Medulla oblongata (tissue), 1 donor: ENCODE results near the gene POLDIP2.

ENCODE experiments used
- DNase-seq: peaks from one replicate; pipeline ENCODE4 v3.0.0-alpha.2; 2015; ENCODE audit errors: extremely low spot score

Gene POLDIP2, protein sequence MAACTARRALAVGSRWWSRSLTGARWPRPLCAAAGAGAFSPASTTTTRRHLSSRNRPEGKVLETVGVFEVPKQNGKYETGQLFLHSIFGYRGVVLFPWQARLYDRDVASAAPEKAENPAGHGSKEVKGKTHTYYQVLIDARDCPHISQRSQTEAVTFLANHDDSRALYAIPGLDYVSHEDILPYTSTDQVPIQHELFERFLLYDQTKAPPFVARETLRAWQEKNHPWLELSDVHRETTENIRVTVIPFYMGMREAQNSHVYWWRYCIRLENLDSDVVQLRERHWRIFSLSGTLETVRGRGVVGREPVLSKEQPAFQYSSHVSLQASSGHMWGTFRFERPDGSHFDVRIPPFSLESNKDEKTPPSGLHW

DNA sequence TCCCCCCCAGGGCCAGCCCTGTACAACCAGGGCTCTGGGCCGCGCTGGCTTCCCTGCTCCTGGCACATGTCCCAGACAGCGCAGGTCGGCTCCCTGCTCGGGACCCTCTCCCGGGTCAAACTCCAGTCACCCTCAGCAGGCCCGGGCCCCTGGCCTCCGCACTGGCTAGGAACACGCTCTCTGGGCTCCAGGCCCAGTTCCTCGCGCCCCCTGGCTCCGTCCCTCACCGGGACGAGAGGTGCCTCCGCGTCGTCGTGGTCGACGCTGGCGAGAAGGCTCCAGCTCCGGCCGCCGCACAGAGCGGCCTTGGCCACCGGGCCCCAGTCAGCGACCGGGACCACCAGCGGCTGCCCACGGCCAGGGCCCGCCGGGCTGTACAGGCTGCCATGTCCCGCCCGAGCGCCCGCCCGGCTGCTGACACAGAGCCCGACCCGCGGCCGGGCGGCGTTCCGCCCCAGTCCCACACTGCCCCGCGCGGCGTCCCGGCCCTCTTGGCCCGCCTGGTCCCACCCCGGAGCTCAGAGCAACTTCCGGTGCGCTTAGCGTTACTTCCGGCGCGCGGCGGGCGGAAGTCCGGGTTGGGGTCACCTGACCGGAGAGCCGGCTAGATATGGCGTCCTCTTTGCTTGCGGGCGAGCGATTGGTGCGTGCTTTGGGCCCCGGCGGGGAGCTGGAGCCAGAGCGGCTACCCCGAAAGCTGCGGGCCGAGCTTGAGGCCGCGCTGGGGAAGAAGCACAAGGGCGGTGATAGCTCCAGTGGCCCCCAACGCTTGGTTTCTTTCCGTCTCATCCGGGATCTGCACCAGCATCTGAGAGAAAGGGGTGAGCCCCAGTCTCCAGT is at the start of gene POLDIP2:
Gene POLDIP2 (minus strand): TSS at position 467 of the 840 bp plus-strand sequence. CDS start 79 bp downstream, at position 388.
- DNase-seq, result peak; percentile 95

DNA sequence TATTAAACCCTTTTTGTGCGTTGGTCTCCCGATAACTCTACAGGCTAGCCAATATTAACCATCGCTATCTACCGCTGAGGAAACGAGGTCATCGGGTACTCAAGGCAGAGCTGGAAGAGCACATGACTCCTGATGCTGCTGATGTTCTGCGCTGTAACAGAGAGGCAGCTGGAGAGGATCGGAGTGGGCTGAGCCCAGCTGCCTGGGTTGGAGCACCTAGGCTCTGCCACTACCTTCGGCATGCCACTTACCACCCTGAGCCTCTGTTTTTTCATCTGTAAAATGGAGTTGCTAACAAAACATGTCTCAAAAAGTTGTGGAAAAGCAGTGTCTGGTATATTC is 49.1 kb upstream of the POLDIP2 start:
- peak; percentile 20 for DNase-seq

DNA sequence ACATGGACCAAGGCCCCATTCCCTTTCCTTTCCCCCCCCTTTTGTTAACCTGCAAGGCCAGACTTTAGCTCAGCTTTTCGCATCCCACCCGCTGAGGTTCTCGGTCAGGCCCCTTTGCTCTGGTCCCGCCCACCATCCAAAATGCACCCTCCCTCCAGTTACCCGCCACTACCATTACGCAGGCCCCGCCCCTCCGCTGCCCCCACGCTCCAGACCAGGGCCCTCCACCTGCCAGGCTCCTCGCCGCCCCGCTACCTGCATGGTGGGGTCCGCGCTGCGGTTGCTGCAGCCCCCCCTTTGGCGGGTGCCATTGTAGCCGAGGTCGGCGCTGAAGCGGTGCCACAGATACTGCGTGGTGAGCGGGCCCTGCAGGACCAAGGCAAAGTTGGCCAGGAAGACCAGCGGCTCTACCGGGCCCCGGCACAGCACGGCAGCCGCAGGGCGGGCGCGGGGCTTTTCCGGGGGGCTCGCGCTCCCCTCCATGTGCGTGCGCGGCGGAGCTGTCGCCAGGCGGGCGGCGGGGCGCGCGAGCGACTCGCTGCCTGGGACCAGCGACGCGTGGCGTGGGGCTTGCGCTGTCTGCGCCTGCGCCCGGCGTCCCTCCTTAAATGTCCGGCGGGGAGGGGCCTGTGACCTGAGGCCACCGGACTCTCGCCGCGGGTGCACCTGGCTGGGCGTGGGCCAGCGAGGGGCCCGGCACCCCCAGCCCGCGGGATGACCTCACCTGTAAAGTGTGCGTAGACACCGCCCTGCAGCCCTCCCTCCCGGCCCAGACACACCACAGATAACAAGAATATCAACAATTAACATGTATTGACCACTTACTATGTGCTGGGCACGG is 48.5 kb upstream of the POLDIP2 start, which contains the start of gene SLC46A1:
Gene SLC46A1 (minus strand): TSS at position 581 of the 841 bp plus-strand sequence. CDS start 98 bp downstream, at position 483.
- peak; percentile 53 for DNase-seq

DNA sequence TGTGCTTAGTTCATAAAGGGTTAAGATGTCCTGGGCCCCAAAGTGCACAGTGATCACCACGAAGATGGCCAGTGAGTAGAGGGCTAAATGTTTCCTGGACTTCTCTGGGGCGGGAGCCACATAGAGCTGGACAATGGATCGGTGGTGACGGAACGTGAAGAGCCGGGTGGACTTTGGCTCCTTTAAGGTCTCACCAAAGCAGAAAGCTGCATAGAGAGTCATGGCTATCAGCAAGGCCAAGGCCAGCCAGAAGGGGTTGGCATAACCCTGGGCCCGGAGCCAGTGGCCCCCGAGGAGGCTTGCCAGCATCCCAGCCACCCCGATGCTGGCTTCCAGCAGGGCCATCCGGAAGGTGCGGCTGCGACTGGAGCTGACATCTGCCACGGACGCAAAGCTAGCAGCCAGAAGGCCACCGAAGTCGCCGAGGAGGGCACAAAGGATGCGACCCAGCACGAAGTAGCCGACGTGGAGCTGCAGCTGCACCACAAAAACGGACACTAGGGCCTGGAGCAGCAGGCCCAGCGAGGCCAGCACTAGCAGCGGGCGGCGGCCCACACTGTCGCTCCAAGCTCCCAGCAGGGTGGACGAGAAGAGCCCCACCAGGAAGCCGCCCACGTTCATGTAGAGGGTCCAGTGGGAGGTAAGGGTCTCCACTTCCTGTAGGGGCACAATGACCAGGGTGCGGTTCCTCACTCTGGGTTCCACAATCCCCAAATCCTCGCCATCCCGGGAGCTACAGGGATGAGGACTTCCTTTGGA is 47.7 kb upstream of the POLDIP2 start:
- DNase-seq, result peak; percentile 15

DNA sequence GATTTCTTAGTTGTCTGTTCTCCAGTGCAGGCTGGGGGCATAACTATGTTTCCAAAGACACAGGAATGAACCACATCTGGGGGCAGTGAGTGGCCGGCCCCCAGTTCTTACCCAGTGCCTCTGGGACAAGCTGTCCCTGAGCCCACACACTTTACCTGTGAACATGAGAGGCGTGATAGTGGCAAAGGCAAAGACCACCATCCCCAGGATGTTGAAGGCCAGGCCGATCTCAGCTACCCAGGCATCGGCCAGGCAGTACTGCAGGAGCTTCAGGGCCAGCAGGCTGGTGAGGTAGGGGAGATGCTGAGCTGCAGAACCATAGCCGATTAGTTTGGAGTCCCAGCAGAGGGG is 47.1 kb upstream of the POLDIP2 start:
- DNase-seq, result no peak

DNA sequence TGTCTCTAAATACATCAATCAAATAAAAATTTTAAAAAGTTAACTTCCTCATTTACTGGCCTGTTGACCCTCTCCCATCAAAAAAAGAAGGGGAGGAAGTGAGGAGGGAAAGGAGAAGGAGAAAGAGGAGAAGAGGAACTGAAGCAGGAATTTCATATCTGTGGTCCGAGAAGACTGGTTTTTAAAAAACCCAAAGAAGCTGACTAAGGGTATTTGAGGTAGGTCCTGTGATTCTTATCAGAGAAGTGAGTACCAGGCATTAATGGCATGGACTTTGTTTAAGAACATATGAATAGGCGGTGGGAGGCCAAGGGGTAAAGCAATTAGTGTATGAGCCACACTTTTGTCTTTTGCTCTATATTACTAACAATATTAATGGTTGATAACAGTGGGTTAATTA is 46.7 kb upstream of the POLDIP2 start:
- peak; percentile 58 for DNase-seq

DNA sequence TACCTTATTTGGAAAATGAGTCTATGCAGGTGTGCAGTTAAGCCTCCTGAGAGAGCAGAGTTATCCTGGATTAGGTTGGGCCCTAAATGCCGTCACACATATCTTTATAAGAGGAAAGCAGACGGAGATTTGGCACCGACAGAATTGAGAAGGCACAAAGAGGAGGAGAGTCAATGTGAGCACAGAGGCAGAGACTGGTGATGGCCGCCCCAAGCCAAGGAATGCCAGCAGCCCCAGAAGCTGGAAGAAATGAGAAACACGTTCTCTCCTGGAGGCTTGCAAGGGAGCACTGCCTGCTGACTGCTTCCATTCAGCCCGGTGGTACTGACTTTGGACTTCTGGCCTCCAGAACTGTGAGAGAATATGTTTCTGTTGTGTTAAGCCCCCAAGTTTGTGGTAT is 45.5 kb upstream of the POLDIP2 start:
- DNase-seq, result no peak

DNA sequence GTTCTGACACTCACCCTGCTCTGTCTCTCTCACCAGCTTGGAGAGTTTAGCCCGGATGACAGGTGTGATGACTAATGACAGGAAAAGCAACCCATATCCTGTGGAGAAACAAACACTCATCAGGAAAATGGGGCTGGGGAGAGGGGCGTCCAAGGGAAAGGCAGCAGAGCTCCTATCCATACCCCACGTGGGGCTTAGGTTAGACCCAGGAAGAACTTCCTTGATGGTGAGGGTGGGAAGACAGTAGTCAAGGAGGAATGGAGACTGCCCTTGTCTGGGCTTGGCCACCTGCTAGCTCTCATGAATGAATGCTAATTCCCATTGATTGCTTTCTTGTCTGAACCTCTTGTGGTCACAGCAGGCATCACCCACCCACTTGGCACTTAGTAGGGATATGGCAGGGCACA is 44.9 kb upstream of the POLDIP2 start:
- DNase-seq, result no peak

DNA sequence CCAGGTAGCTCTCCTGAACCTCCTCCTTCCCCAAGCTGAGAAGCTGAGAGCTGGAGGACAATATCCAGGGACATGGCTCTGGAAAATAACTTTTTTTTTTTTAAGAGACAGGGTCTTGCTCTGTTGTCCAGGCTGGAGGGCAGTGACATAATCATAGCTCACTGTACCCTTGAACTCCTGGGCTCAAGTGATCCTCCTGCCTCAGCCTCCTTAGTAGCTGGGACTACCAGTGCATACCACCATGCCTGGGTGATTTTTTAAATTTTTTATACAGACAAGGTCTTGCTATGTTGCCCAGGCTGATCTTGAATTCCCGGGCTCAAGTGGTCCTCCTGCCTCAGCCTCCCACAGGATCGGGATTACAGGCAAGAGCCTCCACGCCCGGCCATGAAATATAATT is 42.5 kb upstream of the POLDIP2 start:
- no peak for DNase-seq

DNA sequence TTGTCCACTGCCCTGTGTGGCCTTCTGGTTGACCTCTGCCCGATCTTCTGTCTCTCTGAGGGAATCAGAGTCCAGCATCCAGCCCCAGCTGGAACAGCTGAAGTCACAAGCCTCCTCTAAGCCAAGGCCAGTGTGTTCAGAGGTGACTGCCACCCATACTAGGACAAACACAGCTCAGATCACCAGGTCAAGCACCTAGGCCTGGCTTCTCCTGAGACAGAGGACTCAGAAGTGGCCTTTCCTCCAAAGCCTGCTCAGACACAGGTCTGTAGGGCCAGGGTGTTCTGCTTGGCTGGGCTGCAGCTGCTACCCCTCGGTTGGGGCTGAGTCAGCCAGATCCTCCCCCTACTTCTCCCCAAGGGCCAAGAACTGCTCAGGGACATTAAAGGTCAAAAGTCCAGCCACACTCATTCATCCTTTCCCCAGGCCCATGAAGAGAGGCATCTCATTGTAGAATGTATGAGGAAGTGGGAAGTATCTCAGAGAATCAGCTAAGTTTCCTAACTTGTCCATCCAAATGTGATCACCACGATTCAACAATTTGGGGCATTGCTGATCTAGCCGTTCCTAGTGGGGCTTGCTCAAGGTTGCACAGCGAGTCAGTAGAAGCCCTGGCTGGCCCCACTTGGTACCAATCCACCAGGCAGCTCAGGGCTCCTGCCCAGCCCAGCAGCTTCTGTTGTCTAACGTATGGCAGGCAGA is 41.1 kb upstream of the POLDIP2 start:
- no peak for DNase-seq

DNA sequence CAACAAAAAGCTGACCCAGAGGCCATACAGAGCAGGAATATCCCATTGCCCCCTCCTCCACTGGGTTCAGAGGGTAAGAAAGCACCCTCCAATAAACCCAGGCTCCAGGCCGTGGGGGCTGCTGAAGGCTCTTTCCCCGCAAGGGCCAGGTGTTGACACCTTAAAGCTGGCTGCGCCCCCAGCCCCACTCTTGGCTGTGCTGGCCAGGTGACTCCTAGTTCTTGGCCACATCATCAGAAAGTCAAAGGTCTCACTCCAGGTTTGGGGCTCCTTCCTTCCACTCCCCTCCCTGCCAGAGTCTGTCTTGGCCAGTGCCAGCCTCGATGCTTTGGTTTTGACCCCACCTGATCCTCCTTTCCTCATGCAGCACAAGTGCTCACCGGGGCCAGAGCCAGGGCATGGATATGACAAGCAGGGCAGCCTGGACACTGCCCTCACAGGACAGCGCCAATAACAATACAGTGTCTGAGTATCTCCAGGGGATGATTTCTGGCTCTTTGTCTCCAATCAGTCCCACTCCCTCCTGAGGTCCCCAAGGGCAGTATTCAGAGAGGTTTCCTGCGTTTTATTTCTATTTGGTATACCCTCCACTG is 40.5 kb upstream of the POLDIP2 start:
- DNase-seq, result no peak

DNA sequence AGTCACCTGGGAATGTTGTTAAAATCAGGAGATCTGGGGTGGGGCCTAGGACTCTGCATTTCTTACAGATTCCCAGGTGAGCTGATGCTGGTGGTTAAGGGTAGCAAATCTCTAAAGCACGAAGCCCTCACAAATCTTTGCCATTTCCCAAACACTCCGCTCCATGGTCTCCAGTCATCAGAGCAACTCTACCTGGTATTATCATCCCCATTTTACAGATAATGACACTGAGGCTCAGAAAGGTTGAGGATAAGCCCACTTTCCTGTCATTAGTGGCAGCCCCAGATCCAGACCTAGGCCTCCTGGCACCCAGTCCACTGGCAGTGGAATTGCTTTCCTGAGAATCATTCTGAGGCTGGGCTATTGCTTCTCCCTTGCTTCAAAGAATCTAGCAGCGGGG is 39.9 kb upstream of the POLDIP2 start:
- no peak for DNase-seq

DNA sequence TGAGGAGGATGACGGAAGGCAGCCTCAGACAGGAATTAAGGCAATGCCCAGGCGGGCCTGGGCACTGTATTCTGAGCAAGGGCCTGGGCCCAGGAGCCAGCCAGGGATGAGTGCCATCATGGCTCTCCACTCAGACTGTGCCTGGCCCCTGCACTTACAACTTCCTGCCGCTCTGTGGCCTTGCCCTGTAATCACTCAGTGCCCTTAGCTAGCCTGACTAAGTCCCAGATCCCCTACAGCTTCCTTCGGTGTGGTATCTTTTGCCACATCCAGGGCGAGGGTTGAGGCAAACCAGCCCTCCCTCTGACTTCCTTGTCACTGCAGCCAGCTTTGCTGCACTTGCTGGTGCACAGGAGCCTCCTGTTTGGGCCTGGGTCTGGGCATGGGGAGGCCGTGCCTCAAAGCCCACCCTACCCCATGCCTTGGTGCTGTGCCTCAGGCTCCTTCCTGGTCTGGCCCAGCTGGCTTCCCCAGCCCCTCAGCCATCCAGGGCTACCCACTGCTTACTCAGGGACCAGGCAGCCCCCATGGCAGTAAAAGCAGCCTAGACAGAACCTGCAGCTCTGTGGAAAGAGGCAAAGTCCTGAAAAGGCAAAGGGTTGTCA is 39.4 kb upstream of the POLDIP2 start:
- no peak for DNase-seq

DNA sequence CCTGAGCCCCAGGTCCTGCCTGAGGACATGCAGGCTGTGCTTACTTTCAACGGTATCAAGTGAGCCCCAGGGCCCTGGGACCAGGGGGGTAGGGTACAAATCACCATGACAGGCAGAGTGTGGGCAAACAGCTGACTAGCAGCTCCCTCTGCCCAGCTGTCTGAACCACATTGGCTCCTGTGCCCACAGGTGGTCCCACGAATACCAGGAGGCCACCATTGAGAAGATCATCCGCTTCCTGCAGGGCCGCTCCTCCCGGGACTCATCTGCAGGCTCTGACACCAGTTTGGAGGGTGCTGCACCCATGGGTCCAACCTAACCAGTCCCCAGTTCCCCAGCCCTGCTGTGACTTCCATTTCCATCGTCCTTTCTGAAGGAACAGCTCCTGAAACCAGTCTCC is 38.6 kb upstream of the POLDIP2 start:
- DNase-seq, result no peak

DNA sequence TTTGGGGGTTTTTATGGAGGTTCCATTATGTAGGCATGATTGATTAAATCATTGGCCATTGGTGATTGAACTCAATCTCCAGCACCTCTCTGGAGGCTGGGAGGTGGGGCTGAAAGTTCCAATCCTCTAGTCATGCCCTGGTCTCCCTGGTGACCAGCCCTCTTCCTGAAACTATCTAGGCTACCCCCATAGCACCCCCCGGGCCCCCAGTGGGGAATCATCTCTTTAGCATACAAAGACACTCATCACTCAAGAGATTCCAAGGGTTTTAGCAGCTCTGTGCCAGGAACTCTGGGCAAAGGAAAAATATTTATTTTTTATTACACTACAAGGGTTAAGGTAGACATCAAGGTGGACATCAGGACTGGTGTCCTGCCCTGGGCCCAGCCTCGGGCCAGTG is 38.1 kb upstream of the POLDIP2 start:
- no peak for DNase-seq

DNA sequence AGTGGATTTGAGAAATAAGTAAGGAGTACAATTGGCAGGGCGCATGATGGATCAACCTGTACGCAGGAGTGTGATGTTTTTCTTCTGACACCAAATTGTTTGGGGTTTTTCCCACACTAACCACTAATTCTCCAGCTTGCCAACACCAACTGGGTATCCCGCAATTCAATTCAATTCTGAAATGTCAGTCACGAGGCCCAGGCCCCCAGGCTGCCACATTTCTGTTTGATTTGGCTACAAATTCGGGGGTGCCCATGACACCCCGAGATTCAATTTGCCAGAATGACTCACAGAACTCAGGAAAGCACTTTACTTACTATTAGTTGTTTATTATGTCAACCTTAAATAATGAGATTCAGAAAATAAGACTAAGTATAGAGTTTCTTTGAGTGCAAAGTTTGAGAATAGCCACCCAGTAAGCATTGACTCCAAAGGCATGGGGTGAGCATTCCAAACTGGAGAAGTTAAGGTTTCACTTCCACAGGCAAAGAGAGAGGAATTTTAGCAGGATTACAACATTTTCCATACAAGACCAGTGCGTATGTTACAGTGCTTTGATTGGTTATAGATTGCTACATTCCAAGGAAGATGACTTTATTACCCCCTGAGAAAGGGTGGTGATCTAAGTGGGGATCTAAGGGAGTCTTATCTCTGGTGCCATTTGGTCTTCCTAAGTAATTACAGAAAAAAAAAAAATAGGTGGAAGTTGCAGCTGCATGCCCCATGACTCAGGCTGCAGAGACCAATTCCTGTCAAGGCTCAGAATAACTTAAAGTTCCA is 37.2 kb upstream of the POLDIP2 start:
- no peak for DNase-seq

DNA sequence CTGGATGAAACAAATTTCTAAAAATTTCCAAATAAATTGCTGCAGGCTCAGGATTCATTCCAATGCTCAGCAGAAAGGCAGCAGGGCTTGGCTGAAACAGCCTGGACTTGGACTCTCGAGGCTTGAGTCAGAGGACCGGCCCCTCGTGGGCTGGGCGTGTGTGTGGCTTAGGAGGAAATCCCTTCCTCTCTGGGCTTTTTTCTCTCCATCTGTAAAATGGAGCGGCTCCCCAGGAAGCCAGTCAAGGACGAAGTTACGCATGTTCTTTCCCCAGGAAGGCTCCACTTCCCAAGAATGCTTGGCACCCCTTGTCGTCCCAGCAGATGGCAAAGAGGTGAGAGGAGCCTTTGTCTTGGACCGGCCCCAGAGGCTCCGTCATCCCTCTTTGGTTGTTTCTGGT is 35.2 kb upstream of the POLDIP2 start:
- no peak for DNase-seq

DNA sequence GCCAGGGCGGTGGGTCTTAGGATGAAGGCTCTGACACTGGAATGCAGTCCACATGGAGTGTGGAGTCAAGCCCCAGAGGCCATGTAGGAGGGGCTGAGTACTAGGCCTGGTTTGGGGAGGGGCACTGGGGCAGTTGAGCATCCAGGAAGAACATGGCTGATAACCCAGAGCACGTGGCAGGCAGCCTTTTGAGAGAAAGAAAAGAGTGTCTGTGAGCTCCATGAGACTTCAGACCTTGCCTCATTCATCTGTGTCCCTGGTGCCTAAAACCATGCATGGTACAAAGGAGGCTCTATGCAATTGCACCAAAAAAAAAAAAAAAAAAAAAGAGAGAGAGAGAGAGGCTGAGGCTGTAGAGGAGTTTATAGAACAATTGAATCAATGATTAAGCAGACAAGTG is 34.1 kb upstream of the POLDIP2 start:
- DNase-seq, result no peak

DNA sequence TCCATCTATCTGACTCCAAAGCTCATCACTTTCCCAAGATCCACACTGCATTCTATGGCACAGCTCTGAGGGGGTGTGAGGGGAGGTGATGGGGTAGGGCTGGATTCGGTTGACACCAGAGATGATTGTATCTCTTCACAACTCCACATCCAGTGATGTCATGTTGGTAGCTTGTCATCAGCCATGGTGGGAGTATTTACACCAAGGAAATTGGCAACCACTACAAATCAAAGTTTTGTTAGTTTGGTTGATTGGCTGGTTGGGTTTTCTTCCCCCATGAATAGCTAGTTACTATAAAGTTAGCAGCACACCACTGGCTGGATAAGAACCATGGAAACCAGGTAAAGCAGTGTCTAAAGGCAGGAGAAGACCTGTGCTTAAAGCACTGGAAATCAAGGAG is 33.7 kb upstream of the POLDIP2 start:
- DNase-seq, result no peak
